ENCODE data around the gene GLRX2. TPM values are rescaled to one million over a fixed set of nuclear protein-coding genes. Genes with fewer than 3 reads are reported as not detected.

The GLRX2 gene
- polyA plus RNA-seq, 1 experiment = 9.2 TPM

GRCh38 chr1:193069748-193070385 is 35.3 kb downstream of the GLRX2 start:
- DNase-seq (ENCODE audit: low read depth) = no peak
- no peaks in the 10 kb centered on the region for H3K27me3 ChIP-seq (ENCODE audit: control insufficient read depth, insufficient read depth, low read length)
- H3K36me3 ChIP-seq (ENCODE audit: control insufficient read depth, insufficient read depth, low read length) = no peaks in the 10 kb centered on the region
- peak; percentile 25; the same call in 1 of the 2 replicates for TF ChIP-seq CTCF (IDR thresholded peaks at IDR 0.05; ENCODE audit: insufficient read depth, low read depth, low read length)
- POLR2A ChIA-PET = no interaction called here
- CTCF ChIA-PET = interaction anchor here (0.6 kb wide), 1 partner anchor 50 kb away, joined by 3 read pairs; no protein-coding TSS in a partner anchor
- no peak overlapping the region for H3K4me3 ChIP-seq (ENCODE audit: low read depth, low read length)

- Histone ChIP-seq H3K4me3 (ENCODE audit: low read depth, low read length) (no peak overlapping the region), H3K27me3 (ENCODE audit: control insufficient read depth, insufficient read depth, low read length) (no peaks in the 10 kb centered on the region), H3K36me3 (ENCODE audit: control insufficient read depth, insufficient read depth, low read length) (no peaks in the 10 kb centered on the region)
- no peak for DNase-seq (ENCODE audit: low read depth)
- TF ChIP-seq CTCF (IDR thresholded peaks at IDR 0.05; ENCODE audit: insufficient read depth, low read depth, low read length) = no peak
- CTCF ChIA-PET = no interaction called here
- POLR2A ChIA-PET = no interaction called here
Measured at GRCh38 chr1:193068013-193068412, 37.2 kb downstream of the GLRX2 start.

- Histone ChIP-seq H3K4me3 (ENCODE audit: low read depth, low read length) (no peak overlapping the region), H3K36me3 (ENCODE audit: control insufficient read depth, insufficient read depth, low read length) (no peaks in the 10 kb centered on the region), H3K27me3 (ENCODE audit: control insufficient read depth, insufficient read depth, low read length) (no peaks in the 10 kb centered on the region)
- ChIA-PET CTCF (no interaction called here), POLR2A (no interaction called here)
- TF ChIP-seq CTCF (IDR thresholded peaks at IDR 0.05; ENCODE audit: insufficient read depth, low read depth, low read length) = no peak
- no peak for DNase-seq (ENCODE audit: low read depth)
Measured at GRCh38 chr1:193066606-193067005, 38.6 kb downstream of the GLRX2 start.

GRCh38 chr1:193065954-193066353 is 39.3 kb downstream of the GLRX2 start:
- Histone ChIP-seq H3K36me3 (ENCODE audit: control insufficient read depth, insufficient read depth, low read length) (no peaks in the 10 kb centered on the region), H3K27me3 (ENCODE audit: control insufficient read depth, insufficient read depth, low read length) (no peaks in the 10 kb centered on the region), H3K4me3 (ENCODE audit: low read depth, low read length) (no peak overlapping the region)
- DNase-seq (ENCODE audit: low read depth) = no peak
- no peak for TF ChIP-seq CTCF (IDR thresholded peaks at IDR 0.05; ENCODE audit: insufficient read depth, low read depth, low read length)
- ChIA-PET CTCF (no interaction called here), POLR2A (no interaction called here)

GRCh38 chr1:193062698-193063463 is 42.3 kb downstream of the GLRX2 start:
- Histone ChIP-seq H3K4me3 (ENCODE audit: low read depth, low read length) (no peak overlapping the region), H3K36me3 (ENCODE audit: control insufficient read depth, insufficient read depth, low read length) (no peaks in the 10 kb centered on the region), H3K27me3 (ENCODE audit: control insufficient read depth, insufficient read depth, low read length) (no peaks in the 10 kb centered on the region)
- POLR2A ChIA-PET = no interaction called here
- DNase-seq (ENCODE audit: low read depth) = no peak
- CTCF ChIA-PET = no interaction called here
- no peak for TF ChIP-seq CTCF (IDR thresholded peaks at IDR 0.05; ENCODE audit: insufficient read depth, low read depth, low read length)
